ENCODE data around the gene CHRNG. TPM values are rescaled to one million over a fixed set of nuclear protein-coding genes. Genes with fewer than 3 reads are reported as not detected.

CHRNG gene
- total and polyA plus RNA-seq, 2 experiments from 2014 or later: not detected

DNA sequence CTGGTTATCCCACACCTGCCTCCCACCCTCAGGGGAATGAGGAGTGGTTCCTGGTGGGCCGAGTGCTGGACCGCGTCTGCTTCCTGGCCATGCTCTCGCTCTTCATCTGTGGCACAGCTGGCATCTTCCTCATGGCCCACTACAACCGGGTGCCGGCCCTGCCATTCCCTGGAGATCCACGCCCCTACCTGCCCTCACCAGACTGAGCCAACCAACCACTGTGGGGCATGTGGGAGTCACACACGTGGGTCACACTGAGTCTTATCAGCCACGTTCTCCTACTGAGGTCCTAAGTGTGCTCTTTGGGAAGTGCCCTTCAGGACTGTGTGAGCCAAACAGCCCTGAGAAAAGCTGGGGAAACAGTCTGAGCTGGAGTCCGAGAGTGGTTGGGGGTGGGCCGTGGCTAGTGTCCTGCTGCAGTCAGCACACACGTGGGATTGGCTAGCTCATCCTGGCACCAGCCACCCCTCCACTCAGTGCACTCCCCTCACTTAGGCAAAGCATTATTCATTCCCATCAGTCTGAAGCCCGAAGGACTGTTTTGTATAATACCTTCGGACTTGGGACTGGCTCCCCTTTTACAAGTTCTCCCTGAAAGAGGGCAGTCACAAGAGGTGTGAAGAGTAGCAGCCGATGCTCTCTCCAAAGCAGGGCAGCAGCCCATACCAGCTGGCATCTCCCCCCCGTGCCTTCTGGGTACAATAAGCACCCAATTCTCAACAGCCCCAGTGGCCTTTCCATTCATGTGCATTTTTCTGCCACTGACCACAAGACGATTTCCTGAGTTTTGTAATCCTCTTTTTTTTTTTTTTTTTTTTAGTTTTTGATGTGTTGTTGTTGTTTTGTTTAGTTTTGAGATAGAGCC is 6.3 kb downstream of the CHRNG start (continued):
- no peak for TF ChIP-seq CREB1 (CRISPR knock-in tag; IDR thresholded peaks at IDR 0.05; ENCODE audit: low read depth)
- TF ChIP-seq ZNF331 (CRISPR knock-in tag; IDR thresholded peaks at IDR 0.05; ENCODE audit: low read depth): no peak
- TF ChIP-seq NANOG (IDR thresholded peaks at IDR 0.05; ENCODE audit: borderline replicate concordance): no peak
- TF ChIP-seq, protein P1, sequence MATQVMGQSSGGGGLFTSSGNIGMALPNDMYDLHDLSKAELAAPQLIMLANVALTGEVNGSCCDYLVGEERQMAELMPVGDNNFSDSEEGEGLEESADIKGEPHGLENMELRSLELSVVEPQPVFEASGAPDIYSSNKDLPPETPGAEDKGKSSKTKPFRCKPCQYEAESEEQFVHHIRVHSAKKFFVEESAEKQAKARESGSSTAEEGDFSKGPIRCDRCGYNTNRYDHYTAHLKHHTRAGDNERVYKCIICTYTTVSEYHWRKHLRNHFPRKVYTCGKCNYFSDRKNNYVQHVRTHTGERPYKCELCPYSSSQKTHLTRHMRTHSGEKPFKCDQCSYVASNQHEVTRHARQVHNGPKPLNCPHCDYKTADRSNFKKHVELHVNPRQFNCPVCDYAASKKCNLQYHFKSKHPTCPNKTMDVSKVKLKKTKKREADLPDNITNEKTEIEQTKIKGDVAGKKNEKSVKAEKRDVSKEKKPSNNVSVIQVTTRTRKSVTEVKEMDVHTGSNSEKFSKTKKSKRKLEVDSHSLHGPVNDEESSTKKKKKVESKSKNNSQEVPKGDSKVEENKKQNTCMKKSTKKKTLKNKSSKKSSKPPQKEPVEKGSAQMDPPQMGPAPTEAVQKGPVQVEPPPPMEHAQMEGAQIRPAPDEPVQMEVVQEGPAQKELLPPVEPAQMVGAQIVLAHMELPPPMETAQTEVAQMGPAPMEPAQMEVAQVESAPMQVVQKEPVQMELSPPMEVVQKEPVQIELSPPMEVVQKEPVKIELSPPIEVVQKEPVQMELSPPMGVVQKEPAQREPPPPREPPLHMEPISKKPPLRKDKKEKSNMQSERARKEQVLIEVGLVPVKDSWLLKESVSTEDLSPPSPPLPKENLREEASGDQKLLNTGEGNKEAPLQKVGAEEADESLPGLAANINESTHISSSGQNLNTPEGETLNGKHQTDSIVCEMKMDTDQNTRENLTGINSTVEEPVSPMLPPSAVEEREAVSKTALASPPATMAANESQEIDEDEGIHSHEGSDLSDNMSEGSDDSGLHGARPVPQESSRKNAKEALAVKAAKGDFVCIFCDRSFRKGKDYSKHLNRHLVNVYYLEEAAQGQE (IDR thresholded peaks at IDR 0.05; ENCODE audit: unreplicated experiment): no peak
- TF ChIP-seq, protein P2, sequence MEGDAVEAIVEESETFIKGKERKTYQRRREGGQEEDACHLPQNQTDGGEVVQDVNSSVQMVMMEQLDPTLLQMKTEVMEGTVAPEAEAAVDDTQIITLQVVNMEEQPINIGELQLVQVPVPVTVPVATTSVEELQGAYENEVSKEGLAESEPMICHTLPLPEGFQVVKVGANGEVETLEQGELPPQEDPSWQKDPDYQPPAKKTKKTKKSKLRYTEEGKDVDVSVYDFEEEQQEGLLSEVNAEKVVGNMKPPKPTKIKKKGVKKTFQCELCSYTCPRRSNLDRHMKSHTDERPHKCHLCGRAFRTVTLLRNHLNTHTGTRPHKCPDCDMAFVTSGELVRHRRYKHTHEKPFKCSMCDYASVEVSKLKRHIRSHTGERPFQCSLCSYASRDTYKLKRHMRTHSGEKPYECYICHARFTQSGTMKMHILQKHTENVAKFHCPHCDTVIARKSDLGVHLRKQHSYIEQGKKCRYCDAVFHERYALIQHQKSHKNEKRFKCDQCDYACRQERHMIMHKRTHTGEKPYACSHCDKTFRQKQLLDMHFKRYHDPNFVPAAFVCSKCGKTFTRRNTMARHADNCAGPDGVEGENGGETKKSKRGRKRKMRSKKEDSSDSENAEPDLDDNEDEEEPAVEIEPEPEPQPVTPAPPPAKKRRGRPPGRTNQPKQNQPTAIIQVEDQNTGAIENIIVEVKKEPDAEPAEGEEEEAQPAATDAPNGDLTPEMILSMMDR (conservative IDR thresholded peaks at IDR 0.05; ENCODE audit: low read depth in 2 of 2): no peak
- no peak for TF ChIP-seq POLR2AphosphoS5 (IDR thresholded peaks at IDR 0.05; ENCODE audit: low read depth)
- TF ChIP-seq EZH2phosphoT487 (IDR thresholded peaks at IDR 0.05; ENCODE audit: unreplicated experiment): no peak
- no peak for TF ChIP-seq STAT1 (IDR thresholded peaks at IDR 0.05; ENCODE audit: unreplicated experiment)
- TF ChIP-seq, protein P3, sequence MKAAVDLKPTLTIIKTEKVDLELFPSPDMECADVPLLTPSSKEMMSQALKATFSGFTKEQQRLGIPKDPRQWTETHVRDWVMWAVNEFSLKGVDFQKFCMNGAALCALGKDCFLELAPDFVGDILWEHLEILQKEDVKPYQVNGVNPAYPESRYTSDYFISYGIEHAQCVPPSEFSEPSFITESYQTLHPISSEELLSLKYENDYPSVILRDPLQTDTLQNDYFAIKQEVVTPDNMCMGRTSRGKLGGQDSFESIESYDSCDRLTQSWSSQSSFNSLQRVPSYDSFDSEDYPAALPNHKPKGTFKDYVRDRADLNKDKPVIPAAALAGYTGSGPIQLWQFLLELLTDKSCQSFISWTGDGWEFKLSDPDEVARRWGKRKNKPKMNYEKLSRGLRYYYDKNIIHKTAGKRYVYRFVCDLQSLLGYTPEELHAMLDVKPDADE (IDR thresholded peaks at IDR 0.05): no peak
- TF ChIP-seq EZH2 (IDR thresholded peaks at IDR 0.05; ENCODE audit: low read depth, unreplicated experiment): no peak

DNA sequence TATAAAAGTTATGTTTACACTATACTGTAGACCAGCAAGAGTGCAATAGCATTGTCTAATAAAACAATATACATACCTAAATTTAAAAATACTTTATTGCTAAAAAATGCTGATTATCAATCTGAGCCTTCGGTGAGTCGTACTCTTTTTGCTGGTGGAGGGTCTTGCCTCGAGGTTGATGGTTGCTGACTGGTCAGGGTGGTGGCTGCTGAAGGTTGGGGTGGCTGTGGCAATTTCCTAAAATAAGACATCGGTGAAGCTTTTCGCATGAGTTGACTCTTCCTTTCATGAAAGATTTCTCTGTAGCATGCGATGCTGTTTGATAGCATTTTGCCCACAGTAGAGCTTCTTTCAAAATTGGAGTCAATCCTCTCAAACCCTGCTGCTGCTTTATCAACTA is 8.5 kb downstream of the CHRNG start:
- Histone ChIP-seq H3K9me2 (ENCODE audit: insufficient read depth) (no peaks in the 10 kb centered on the region), H3K36me3 (ENCODE audit: insufficient read depth) (peaks cover 14% of the 10 kb centered on the region), H3K4me2 (no peak overlapping the region), H3F3A (replicated peaks; ENCODE audit: low read depth) (peaks cover 8% of the 10 kb centered on the region), H3K4me1 (ENCODE audit: insufficient read depth) (peaks cover 12% of the 10 kb centered on the region), H4K20me1 (replicated peaks; ENCODE audit: insufficient read depth) (0 out of 2 replicates have a peak, but pooled peaks cover 6% of the 10 kb centered on the region), H3K79me2 (replicated peaks; ENCODE audit: insufficient read depth) (peaks cover 58% of the 10 kb centered on the region), H3K27ac (ENCODE audit: low read depth) (no peak overlapping the region), H2AFZ (no peak overlapping the region), H3K27me3 (ENCODE audit: insufficient read depth) (no peaks in the 10 kb centered on the region), H3K4me3 (no peak overlapping the region)
- Mint-ChIP-seq H3K27ac (no peak overlapping the region), H3K4me1 (peaks cover 15% of the 10 kb centered on the region), H3K4me3 (no peak overlapping the region), H3K9me3 (peaks cover 15% of the 10 kb centered on the region; the same call in 2 of the 3 replicates), H3K27me3 (ENCODE audit: insufficient read depth, low read depth, poor library complexity) (peaks cover 11% of the 10 kb centered on the region), H3K36me3 (ENCODE audit: low read depth) (peaks cover 44% of the 10 kb centered on the region)
- ATAC-seq: no peak
- TF ChIP-seq, protein P2 (conservative IDR thresholded peaks at IDR 0.05; ENCODE audit: low read depth in 2 of 2): no peak
- DNase-seq (ENCODE audit: low spot score): no peak
